ENCODE data around the gene CFAP251. TPM values are rescaled to one million over a fixed set of nuclear protein-coding genes. Genes with fewer than 3 reads are reported as not detected.

CFAP251 gene
- total and polyA plus RNA-seq, 2 of the 13 experiments (the other 11 are each of a cell fraction or from before 2014, with no cell fraction given), result 0.30 to 0.42 TPM

DNA sequence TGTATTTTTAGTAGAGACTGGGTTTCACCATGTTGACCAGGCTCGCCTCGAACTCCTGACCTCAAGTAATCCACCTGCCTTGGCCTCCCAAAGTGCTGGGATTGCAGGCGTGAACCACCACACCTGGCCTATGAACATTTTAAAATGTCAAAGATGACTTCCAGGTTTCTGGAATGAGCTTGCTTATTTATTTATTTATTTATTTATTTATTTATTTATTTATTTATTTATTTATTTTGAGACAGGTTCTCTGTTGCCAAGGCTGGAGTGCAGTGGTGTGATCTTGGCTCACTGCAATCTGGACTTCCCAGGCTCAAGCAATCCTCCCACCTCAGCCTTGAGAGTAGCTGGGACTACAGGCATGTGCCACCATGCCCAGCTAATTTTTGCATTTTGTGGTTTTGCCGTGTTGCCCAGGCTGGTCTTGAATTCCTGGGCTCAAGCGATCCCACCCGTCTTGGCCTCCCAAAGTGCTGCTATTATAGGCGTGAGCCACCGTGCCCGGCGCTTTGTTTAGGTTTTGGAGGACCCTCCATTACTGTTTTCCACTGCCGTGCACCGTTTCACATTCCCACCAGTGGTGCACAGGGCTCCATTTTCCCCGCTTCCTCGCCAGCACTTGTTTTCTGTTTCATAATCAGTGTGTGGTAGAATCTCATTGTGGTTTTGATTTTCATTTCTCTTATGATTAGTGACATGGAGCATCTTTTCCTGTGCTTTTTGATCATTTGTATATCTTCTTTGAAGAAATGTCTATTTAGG is 6.4 kb upstream of the CFAP251 start:
- intact Hi-C loops (cut with micrococcal nuclease; ENCODE audit: unreplicated experiment) (loop anchor here (10.0 kb wide), 1 partner anchor 113 kb away; the partner anchor contains the start of gene BCL7A), in situ Hi-C loops (cut with HindIII; ENCODE audit: extremely low pct_ligation_motif_present, low pct_unique_long_range_greater_than_20kb) (no loop called here)
- Histone ChIP-seq H3K27ac (ENCODE audit: extremely low read length, insufficient read depth, low read length) (no peak overlapping the region), H3K9ac (ENCODE audit: insufficient read depth, low read depth, low read length) (no peak overlapping the region), H4K20me1 (ENCODE audit: insufficient read depth, low read length) (no peaks in the 10 kb centered on the region), H3K27me3 (ENCODE audit: control insufficient read depth in 1 of 2, insufficient read depth in 2 of 2, low read length in 2 of 2) (no peaks in the 10 kb centered on the region; a peak in 1 of 5 replicates), H3K4me3 (replicated peaks in 1 of 3; ENCODE audit: insufficient read depth in 1 of 3, low read depth in 2 of 3, low read length in 3 of 3) (no peak overlapping the region), H3K4me2 (ENCODE audit: low read depth, low read length) (no peak overlapping the region), H3K36me3 (replicated peaks in 1 of 2; ENCODE audit: control insufficient read depth in 1 of 2, insufficient read depth in 2 of 2, low read length in 2 of 2) (peaks cover 16 to 34% of the 10 kb centered on the region in 2 experiments), H3K9me3 (ENCODE audit: low read length) (no peaks in the 10 kb centered on the region), H2AFZ (ENCODE audit: low read length) (no peak overlapping the region), H3K4me1 (ENCODE audit: insufficient read depth, low read length) (peaks cover 8% of the 10 kb centered on the region), H3K79me2 (ENCODE audit: insufficient read depth, low read length) (no peaks in the 10 kb centered on the region)
- FAIRE-seq (no peak), DNase-seq (ENCODE audit: low spot score) (no peak), ATAC-seq (no peak)
- no TSS peak for BruUV-seq (replicated peaks)
- ChIA-PET POLR2A (no interaction called here), CTCF (ENCODE audit: low intra/inter-chr PET ratio, low total read pairs) (no interaction called here)
- 98% methylated on average over 14 of the region's 14 CpGs for WGBS (ENCODE audit: low lambda C conversion rate)
- TF ChIP-seq CENPT (CRISPR knock-in tag; IDR thresholded peaks at IDR 0.05; ENCODE audit: low read depth) (no peak), NCOA1 (CRISPR knock-in tag; IDR thresholded peaks at IDR 0.05) (no peak), ZNF678 (CRISPR knock-in tag; IDR thresholded peaks at IDR 0.05) (no peak), PITX1 (CRISPR knock-in tag; IDR thresholded peaks at IDR 0.05) (no peak), ZC3H4 (CRISPR knock-in tag; IDR thresholded peaks at IDR 0.05; ENCODE audit: borderline replicate concordance) (no peak), SATB2 (CRISPR knock-in tag; IDR thresholded peaks at IDR 0.05) (no peak), FOXA1 (IDR thresholded peaks at IDR 0.05) (no peak), FOXA1 (CRISPR knock-in tag; IDR thresholded peaks at IDR 0.05) (no peak), TCF7L2 (IDR thresholded peaks at IDR 0.05; ENCODE audit: low read depth, low read length) (no peak)
- TF ChIP-seq, protein P1, sequence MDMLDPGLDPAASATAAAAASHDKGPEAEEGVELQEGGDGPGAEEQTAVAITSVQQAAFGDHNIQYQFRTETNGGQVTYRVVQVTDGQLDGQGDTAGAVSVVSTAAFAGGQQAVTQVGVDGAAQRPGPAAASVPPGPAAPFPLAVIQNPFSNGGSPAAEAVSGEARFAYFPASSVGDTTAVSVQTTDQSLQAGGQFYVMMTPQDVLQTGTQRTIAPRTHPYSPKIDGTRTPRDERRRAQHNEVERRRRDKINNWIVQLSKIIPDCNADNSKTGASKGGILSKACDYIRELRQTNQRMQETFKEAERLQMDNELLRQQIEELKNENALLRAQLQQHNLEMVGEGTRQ (IDR thresholded peaks at IDR 0.05; ENCODE audit: low read depth, low read length), result no peak
- TF ChIP-seq, protein P1 (CRISPR knock-in tag; IDR thresholded peaks at IDR 0.05; ENCODE audit: borderline replicate concordance), result no peak
- TF ChIP-seq, protein P2, sequence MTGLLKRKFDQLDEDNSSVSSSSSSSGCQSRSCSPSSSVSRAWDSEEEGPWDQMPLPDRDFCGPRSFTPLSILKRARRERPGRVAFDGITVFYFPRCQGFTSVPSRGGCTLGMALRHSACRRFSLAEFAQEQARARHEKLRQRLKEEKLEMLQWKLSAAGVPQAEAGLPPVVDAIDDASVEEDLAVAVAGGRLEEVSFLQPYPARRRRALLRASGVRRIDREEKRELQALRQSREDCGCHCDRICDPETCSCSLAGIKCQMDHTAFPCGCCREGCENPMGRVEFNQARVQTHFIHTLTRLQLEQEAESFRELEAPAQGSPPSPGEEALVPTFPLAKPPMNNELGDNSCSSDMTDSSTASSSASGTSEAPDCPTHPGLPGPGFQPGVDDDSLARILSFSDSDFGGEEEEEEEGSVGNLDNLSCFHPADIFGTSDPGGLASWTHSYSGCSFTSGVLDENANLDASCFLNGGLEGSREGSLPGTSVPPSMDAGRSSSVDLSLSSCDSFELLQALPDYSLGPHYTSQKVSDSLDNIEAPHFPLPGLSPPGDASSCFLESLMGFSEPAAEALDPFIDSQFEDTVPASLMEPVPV (CRISPR knock-in tag; IDR thresholded peaks at IDR 0.05), result no peak
- TF ChIP-seq, protein P3, sequence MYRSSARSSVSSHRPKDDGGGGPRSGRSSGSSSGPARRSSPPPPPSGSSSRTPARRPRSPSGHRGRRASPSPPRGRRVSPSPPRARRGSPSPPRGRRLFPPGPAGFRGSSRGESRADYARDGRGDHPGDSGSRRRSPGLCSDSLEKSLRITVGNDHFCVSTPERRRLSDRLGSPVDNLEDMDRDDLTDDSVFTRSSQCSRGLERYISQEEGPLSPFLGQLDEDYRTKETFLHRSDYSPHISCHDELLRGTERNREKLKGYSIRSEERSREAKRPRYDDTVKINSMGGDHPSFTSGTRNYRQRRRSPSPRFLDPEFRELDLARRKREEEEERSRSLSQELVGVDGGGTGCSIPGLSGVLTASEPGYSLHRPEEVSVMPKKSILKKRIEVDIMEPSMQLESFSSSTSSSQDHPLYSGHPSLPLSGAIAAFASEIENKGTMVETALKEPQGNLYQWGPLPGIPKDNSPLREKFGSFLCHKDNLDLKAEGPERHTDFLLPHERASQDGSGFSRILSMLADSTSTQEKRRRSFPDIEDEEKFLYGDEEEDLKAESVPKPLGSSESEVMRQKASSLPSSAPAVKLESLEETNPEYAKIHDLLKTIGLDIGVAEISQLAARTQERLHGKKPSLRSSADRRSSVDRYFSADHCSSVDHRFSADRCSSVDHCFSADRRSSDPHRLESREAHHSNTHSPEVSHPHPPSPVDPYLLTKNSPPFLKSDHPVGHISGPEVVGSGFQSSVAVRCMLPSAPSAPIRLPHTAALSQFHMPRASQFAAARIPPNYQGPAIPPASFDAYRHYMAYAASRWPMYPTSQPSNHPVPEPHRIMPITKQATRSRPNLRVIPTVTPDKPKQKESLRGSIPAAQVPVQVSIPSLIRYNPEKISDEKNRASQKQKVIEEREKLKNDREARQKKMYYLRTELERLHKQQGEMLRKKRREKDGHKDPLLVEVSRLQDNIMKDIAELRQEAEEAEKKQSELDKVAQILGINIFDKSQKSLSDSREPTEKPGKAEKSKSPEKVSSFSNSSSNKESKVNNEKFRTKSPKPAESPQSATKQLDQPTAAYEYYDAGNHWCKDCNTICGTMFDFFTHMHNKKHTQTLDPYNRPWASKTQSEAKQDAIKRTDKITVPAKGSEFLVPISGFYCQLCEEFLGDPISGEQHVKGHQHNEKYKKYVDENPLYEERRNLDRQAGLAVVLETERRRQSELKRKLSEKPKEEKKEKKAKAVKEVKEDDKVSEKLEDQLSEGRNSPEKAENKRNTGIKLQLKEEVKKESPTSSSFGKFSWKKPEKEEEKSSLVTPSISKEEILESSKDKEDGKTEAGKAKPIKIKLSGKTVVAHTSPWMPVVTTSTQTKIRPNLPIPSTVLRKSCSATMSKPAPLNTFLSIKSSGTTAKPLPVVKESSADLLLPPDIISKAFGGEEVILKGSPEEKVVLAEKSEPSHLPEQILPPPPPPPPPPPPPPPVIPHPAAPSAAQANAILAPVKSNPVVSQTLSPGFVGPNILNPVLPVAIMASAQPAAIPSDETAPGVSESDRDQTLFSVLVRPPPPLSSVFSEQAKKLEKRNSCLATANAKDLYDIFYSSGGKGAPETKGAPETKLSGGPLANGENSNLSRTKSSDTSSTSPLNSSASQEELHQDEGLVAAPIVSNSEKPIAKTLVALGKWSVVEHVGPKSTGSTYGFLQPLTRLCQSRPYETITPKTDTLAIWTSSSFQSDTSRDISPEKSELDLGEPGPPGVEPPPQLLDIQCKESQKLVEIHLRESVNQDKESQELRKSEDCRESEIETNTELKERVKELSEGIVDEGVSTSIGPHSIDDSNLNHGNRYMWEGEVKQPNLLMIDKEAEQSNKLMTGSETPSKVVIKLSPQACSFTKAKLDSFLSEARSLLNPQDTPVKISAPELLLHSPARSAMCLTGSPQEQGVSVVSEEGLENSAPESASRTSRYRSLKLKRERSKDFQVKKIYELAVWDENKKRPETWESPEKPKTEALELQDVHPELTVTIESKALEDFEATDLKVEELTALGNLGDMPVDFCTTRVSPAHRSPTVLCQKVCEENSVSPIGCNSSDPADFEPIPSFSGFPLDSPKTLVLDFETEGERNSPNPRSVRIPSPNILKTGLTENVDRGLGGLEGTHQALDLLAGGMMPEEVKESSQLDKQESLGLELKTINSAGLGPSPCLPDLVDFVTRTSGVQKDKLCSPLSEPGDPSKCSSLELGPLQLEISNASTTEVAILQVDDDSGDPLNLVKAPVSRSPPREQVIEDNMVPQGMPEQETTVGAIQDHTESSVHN (CRISPR knock-in tag; IDR thresholded peaks at IDR 0.05), result no peak
